ENCODE results near the gene RSPRY1. TPM values are rescaled to one million over a fixed set of nuclear protein-coding genes. Genes with fewer than 3 reads are reported as not detected.

RSPRY1 gene
- total and polyA plus RNA-seq, 2 of the 8 experiments (the other 6 are each of a cell fraction or from before 2014, with no cell fraction given), result 11.5 to 32.5 TPM

- H3K23me2 ChIP-seq (ENCODE audit: low read depth, low read length), result no peaks in the 10 kb centered on the region
- FAIRE-seq (no peak), DNase-seq (ENCODE audit: low read depth in 1 of 2, low spot score in 2 of 2) (no peak)
- H3K4me2 ChIP-seq (ENCODE audit: insufficient read depth in 1 of 2, low read depth in 2 of 2, low read length in 2 of 2), result peak overlapping the region; percentile 27 to 29; a peak in 2 of 4 replicates
- peak overlapping the region; percentile 42 for H3K18ac ChIP-seq (ENCODE audit: extremely low read depth, low read length)
- H3K9me3 ChIP-seq (ENCODE audit: insufficient read depth in 2 of 2, low read depth in 1 of 2, low read length in 1 of 2), result no peaks in the 10 kb centered on the region
- H3K56ac ChIP-seq (replicated peaks; ENCODE audit: insufficient read length, low read depth, low read length), result no peak overlapping the region
- no peaks in the 10 kb centered on the region for H3K79me1 ChIP-seq (ENCODE audit: low read depth, low read length)
- no peak overlapping the region for H3K9ac ChIP-seq (replicated peaks in 1 of 4; ENCODE audit: extremely low read depth in 1 of 4, low read depth in 3 of 4, low read length in 3 of 4)
- peak overlapping the region; percentile 5 for H2BK120ac ChIP-seq (replicated peaks; ENCODE audit: low read depth, low read length)
- peak overlapping the region; percentile 42; the same call in 1 of the 2 replicates for H3K27ac ChIP-seq (ENCODE audit: low read depth, low read length)
- H2AFZ ChIP-seq (ENCODE audit: low read length), result no peak overlapping the region
- H2BK12ac ChIP-seq (ENCODE audit: low read depth, low read length), result 0 out of 2 replicates have a peak overlapping the region, but pooled peaks have one; percentile 89
- peak overlapping the region; percentile 62; the same call in 1 of the 2 replicates for H2BK20ac ChIP-seq (ENCODE audit: low read length)
- H3K23ac ChIP-seq (ENCODE audit: insufficient read length), result no peak overlapping the region
- H3K27me3 ChIP-seq (replicated peaks in 1 of 4; ENCODE audit: control insufficient read depth in 3 of 4, extremely low read depth in 1 of 4, insufficient read depth in 3 of 4, low read length in 3 of 4), result no peaks in the 10 kb centered on the region
- H3K36me3 ChIP-seq (ENCODE audit: control insufficient read depth in 2 of 4, insufficient read depth in 4 of 4, low read length in 3 of 4), result peaks cover 0 to 9% (median 1%) of the 10 kb centered on the region in 4 experiments; a peak in 4 of 8 replicates
- H4K20me1 ChIP-seq (replicated peaks in 1 of 2; ENCODE audit: control insufficient read depth in 1 of 2, insufficient read depth in 2 of 2, low read length in 2 of 2), result no peaks in the 10 kb centered on the region
- POLR2A ChIA-PET (ENCODE audit: partially characterized antibody), result interaction anchor here (0.8 to 1.7 kb wide), 4 partner anchors 11 to 54 kb away, joined by 3 to 8 read pairs (median 5); partner anchors contain the start of genes PSME3IP1 and RSPRY1
- no peaks in the 10 kb centered on the region for H3K79me2 ChIP-seq (ENCODE audit: control insufficient read depth in 1 of 2, insufficient read depth in 2 of 2, low read length in 2 of 2)
- H4K5ac ChIP-seq (ENCODE audit: insufficient read length, low read depth, low read length), result peak overlapping the region; percentile 2
- CTCF ChIA-PET (ENCODE audit: partially characterized antibody), result interaction anchor here (0.7 to 2.6 kb wide), 8 partner anchors 27 to 269 kb away, joined by 3 to 15 read pairs (median 3); no protein-coding TSS in a partner anchor
- H4K91ac ChIP-seq (replicated peaks; ENCODE audit: insufficient read length, low read length), result peak overlapping the region; percentile 1
- peak overlapping the region; percentile 40; the same call in 1 of the 2 replicates for H2AK5ac ChIP-seq (ENCODE audit: low read depth, low read length)
- H3K4me1 ChIP-seq (replicated peaks in 1 of 4; ENCODE audit: control insufficient read depth in 3 of 4, insufficient read depth in 4 of 4, low read length in 3 of 4), result peaks cover 13 to 33% (median 16%) of the 10 kb centered on the region in 4 experiments
- no peak overlapping the region for H4K8ac ChIP-seq (ENCODE audit: extremely low read depth, insufficient read depth, low read length)
- no peak overlapping the region for H3K14ac ChIP-seq (ENCODE audit: insufficient read length)
- H2BK15ac ChIP-seq (ENCODE audit: low read length), result no peak overlapping the region
- H3K4me3 ChIP-seq (ENCODE audit: extremely low read depth in 1 of 4, insufficient read depth in 2 of 4, low read depth in 3 of 4, low read length in 4 of 4), result peak overlapping the region in 1 of 4 experiments; percentile 7; a peak in 3 of 8 replicates
- 42% methylated on average over 14 of the region's 14 CpGs; no CpG with 5 or more reads in 1 of the 2 experiments for WGBS, 2 experiments (ENCODE audit: extremely low coverage in 1 of 2, insufficient coverage in 1 of 2, insufficient read length in 1 of 2, insufficient replicate concordance in 2 of 2, low coverage in 1 of 2, low lambda C conversion rate in 2 of 2, missing lambda C conversion rate in 1 of 2)
- peak overlapping the region; percentile 74; the same call in 1 of the 2 replicates for H2BK5ac ChIP-seq (ENCODE audit: low read depth, low read length)
- no peak overlapping the region for H3K4ac ChIP-seq (replicated peaks; ENCODE audit: insufficient read length, low read depth, low read length)
- TF ChIP-seq, protein P1, sequence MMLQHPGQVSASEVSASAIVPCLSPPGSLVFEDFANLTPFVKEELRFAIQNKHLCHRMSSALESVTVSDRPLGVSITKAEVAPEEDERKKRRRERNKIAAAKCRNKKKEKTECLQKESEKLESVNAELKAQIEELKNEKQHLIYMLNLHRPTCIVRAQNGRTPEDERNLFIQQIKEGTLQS (IDR thresholded peaks at IDR 0.05; ENCODE audit: insufficient read depth, low read depth, low read length), result no peak
- TF ChIP-seq RAD21 (IDR thresholded peaks at IDR 0.05 in 1 of 2, conservative IDR thresholded peaks at IDR 0.05 in 1 of 2; ENCODE audit: low read depth in 2 of 2, low read length in 2 of 2), result no peak
- TF ChIP-seq RBBP5 (IDR thresholded peaks at IDR 0.05; ENCODE audit: borderline replicate concordance, low read depth, low read length), result 0 out of 2 replicates have a peak, but pooled peaks have one; percentile 48
- TF ChIP-seq RXRA (IDR thresholded peaks at IDR 0.05; ENCODE audit: insufficient read depth, low read depth, low read length), result no peak
- TF ChIP-seq CREB1 (IDR thresholded peaks at IDR 0.05), result no peak
- no peak for TF ChIP-seq MAFK (IDR thresholded peaks at IDR 0.05; ENCODE audit: low read depth, low read length)
- 0 out of 2 replicates have a peak, but pooled peaks have one; percentile 13 for TF ChIP-seq POLR2AphosphoS5 (IDR thresholded peaks at IDR 0.05; ENCODE audit: low read depth, low read length)
- TF ChIP-seq, protein P2, sequence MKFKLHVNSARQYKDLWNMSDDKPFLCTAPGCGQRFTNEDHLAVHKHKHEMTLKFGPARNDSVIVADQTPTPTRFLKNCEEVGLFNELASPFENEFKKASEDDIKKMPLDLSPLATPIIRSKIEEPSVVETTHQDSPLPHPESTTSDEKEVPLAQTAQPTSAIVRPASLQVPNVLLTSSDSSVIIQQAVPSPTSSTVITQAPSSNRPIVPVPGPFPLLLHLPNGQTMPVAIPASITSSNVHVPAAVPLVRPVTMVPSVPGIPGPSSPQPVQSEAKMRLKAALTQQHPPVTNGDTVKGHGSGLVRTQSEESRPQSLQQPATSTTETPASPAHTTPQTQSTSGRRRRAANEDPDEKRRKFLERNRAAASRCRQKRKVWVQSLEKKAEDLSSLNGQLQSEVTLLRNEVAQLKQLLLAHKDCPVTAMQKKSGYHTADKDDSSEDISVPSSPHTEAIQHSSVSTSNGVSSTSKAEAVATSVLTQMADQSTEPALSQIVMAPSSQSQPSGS (IDR thresholded peaks at IDR 0.05; ENCODE audit: low read length), result no peak
Measured at GRCh38 chr16:57147381-57148221, 38.5 kb upstream of the RSPRY1 start.

Measured in H1 (cell line).